ENCODE data around the gene CTRB1. TPM values are rescaled to one million over a fixed set of nuclear protein-coding genes. Genes with fewer than 3 reads are reported as not detected.
"Not testable (repeated sequence)": the region's sequence is repeated elsewhere in the genome, so short reads cannot be mapped to it uniquely, and the experiment has no call there.

Gene CTRB1
- total and polyA plus RNA-seq, 2 of the 13 experiments (the other 11 are each of a cell fraction or from before 2014, with no cell fraction given): not detected

DNA sequence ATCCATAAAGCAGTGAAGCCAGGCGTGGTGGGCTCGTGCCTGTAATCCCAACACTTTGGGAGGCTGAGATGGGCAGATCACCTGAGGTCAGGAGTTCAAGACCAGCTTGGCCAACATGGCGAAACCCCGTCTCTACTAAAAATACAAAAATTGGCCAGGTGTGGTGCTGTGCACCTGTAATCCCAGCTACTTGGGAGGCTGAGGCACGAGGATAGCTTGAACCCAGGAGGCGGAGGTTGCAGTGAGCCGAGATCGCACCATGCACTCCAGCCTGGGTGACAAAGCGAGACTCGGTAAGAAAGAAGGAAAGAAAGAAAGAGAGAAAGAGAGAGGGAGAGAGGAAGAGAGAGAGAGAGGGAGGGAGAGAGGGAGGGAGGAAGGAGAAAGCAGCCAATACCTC, 53.8 kb downstream of the CTRB1 start:
- peak overlapping the region in 1 of 3 experiments; percentile 59; a peak in 1 of 6 replicates for H3K4me3 ChIP-seq (replicated peaks in 1 of 3; ENCODE audit: insufficient read depth in 1 of 3, low read depth in 2 of 3, low read length in 3 of 3)
- H3K4me2 ChIP-seq (ENCODE audit: low read depth, low read length): peak overlapping the region; percentile 88
- in situ Hi-C loops (cut with HindIII; ENCODE audit: extremely low pct_ligation_motif_present, low pct_unique_long_range_greater_than_20kb); H3K9me3 ChIP-seq (ENCODE audit: low read length); intact Hi-C loops (cut with micrococcal nuclease; ENCODE audit: unreplicated experiment); DNase-seq (ENCODE audit: low spot score); H3K79me2 ChIP-seq (ENCODE audit: insufficient read depth, low read length); H3K36me3 ChIP-seq (replicated peaks in 1 of 2; ENCODE audit: control insufficient read depth in 1 of 2, insufficient read depth in 2 of 2, low read length in 2 of 2); H3K27me3 ChIP-seq (ENCODE audit: control insufficient read depth in 1 of 2, insufficient read depth in 2 of 2, low read length in 2 of 2); H3K27ac ChIP-seq (ENCODE audit: extremely low read length, insufficient read depth, low read length); BruUV-seq (replicated peaks); CTCF ChIA-PET (ENCODE audit: low intra/inter-chr PET ratio, low total read pairs); H4K20me1 ChIP-seq (ENCODE audit: insufficient read depth, low read length); ATAC-seq; H2AFZ ChIP-seq (ENCODE audit: low read length); FAIRE-seq; TF ChIP-seq ATF7 (IDR thresholded peaks at IDR 0.05): not testable (repeated sequence)
- 69% methylated on average over 10 of the region's 10 CpGs for WGBS (ENCODE audit: low lambda C conversion rate)
- POLR2A ChIA-PET: interaction anchor here (1.3 to 4.5 kb wide), 4 partner anchors 10 to 38 kb away, joined by 3 to 41 read pairs (median 12); no protein-coding TSS in a partner anchor
- H3K4me1 ChIP-seq (ENCODE audit: insufficient read depth, low read length): peaks cover 55% of the 10 kb centered on the region
- TF ChIP-seq HMGXB4 (CRISPR knock-in tag; IDR thresholded peaks at IDR 0.05; ENCODE audit: borderline replicate concordance in 1 of 2, low read depth in 1 of 2) (0 out of 4 replicates have a peak, but pooled peaks of 1 of the 2 experiments have one; percentile 32), STAG1 (CRISPR knock-in tag; IDR thresholded peaks at IDR 0.05) (peak; percentile 22; the same call in 1 of the 2 replicates), ADNP (CRISPR knock-in tag; IDR thresholded peaks at IDR 0.05) (0 out of 2 replicates have a peak, but pooled peaks have one; percentile 45), ZNF770 (CRISPR knock-in tag; IDR thresholded peaks at IDR 0.05) (peak; percentile 89; the same call in 1 of the 2 replicates), RCOR2 (CRISPR knock-in tag; IDR thresholded peaks at IDR 0.05) (0 out of 2 replicates have a peak, but pooled peaks have one; percentile 61), ATF7 (CRISPR knock-in tag; IDR thresholded peaks at IDR 0.05) (0 out of 2 replicates have a peak, but pooled peaks have one; percentile 21), ZMYM3 (CRISPR knock-in tag; IDR thresholded peaks at IDR 0.05) (0 out of 2 replicates have a peak, but pooled peaks have one; percentile 46)
- TF ChIP-seq, protein P1, sequence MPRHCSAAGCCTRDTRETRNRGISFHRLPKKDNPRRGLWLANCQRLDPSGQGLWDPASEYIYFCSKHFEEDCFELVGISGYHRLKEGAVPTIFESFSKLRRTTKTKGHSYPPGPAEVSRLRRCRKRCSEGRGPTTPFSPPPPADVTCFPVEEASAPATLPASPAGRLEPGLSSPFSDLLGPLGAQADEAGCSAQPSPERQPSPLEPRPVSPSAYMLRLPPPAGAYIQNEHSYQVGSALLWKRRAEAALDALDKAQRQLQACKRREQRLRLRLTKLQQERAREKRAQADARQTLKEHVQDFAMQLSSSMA (CRISPR knock-in tag; IDR thresholded peaks at IDR 0.05): 0 out of 2 replicates have a peak, but pooled peaks have one; percentile 51
- peak overlapping the region; percentile 37; the same call in 1 of the 2 replicates for H3K9ac ChIP-seq (ENCODE audit: insufficient read depth, low read depth, low read length)
